ENCODE results near the gene PLA2G4B. TPM values are rescaled to one million over a fixed set of nuclear protein-coding genes. Genes with fewer than 3 reads are reported as not detected.

The PLA2G4B gene
- total and polyA plus RNA-seq, 2 donors = 1.9 to 45.4 TPM

DNA sequence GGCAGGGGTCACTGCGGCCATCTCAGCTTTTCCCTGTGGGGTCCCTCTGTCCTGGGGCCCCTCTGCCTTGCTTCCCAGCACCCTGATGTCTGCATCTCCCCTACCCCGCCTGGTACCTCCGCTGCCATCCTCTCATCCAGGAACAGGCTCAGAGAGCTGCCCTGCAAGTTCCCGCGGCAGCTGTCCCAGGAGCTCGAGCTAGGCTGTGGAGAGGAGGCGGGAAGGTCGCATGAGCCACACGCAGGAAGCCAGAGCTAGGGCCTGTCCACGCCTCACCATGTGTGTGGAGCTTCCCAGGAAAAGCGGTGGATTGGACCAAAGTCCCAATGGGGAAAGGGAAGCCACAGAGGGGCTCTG, 12.5 kb downstream of the PLA2G4B start:
- 65% methylated on average over 11 of the region's 11 CpGs for WGBS

DNA sequence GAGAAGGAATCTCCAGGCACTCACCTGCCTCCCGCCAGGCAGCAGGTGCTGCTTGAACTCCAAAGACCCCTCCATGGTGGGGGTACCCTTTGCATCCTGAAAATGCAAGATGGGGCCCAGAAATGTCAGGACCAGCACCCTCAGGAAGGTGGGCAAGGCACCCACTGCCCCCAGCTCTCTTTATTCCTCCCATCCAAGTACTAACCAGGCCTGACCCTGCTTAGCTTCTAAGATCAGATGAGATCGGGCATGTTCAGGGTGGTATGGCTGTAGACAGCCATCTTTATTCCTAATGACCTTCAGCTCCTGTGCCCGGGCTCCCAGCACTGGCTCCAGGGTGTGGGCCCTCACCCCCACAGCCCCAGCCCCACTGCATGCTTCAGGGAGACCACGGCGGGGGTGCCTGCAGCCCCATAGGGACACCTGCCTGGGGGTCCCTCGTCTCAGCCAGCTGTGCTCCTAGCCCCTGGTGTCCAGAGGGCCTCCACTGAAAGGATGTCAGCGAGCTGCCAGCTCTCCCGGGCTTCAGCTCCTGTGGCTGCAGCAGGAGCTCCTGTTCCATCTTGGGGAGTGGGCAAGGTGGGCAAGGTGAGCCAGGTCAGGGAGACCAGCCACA, 13.2 kb downstream of the PLA2G4B start:
- H3K4me1 ChIP-seq (ENCODE audit: control insufficient read depth in 2 of 2, insufficient read depth in 2 of 2, low read length in 2 of 2) = peaks cover 0 to 10% of the 10 kb centered on the region in 2 donors
- H3K27ac ChIP-seq (ENCODE audit: low read depth in 1 of 2, low read length in 1 of 2) = no peak overlapping the region
- peaks cover 0 to 2% of the 10 kb centered on the region in 2 donors for H3K27me3 ChIP-seq (ENCODE audit: control insufficient read depth in 2 of 2, insufficient read depth in 1 of 2, low read length in 1 of 2)
- DNase-seq (ENCODE audit: low read depth in 6 of 9, low spot score in 9 of 9) = no peak
- 91% methylated on average over 8 of the region's 8 CpGs for WGBS
- no peak overlapping the region for H3K4me3 ChIP-seq (ENCODE audit: low read length in 2 of 2)
- peaks cover 14 to 25% of the 10 kb centered on the region in 2 donors for H3K36me3 ChIP-seq (ENCODE audit: control insufficient read depth in 2 of 2, insufficient read depth in 2 of 2, low read length in 1 of 2)
- no peaks in the 10 kb centered on the region for H3K9me3 ChIP-seq (ENCODE audit: control insufficient read depth in 2 of 2, insufficient read depth in 1 of 2, low read length in 1 of 2)

More for the DNA sequence above, 12.5 kb downstream of the PLA2G4B start:
- H3K4me3 ChIP-seq (ENCODE audit: low read length in 2 of 2) = no peak overlapping the region
- peaks cover 18 to 32% of the 10 kb centered on the region in 2 donors for H3K36me3 ChIP-seq (ENCODE audit: control insufficient read depth in 2 of 2, insufficient read depth in 2 of 2, low read length in 1 of 2)
- peaks cover 0 to 7% of the 10 kb centered on the region in 2 donors for H3K4me1 ChIP-seq (ENCODE audit: control insufficient read depth in 2 of 2, insufficient read depth in 2 of 2, low read length in 2 of 2)
- no peaks in the 10 kb centered on the region for H3K9me3 ChIP-seq (ENCODE audit: control insufficient read depth in 2 of 2, insufficient read depth in 1 of 2, low read length in 1 of 2)
- peaks cover 0 to 2% of the 10 kb centered on the region in 2 donors for H3K27me3 ChIP-seq (ENCODE audit: control insufficient read depth in 2 of 2, insufficient read depth in 1 of 2, low read length in 1 of 2)
- H3K27ac ChIP-seq (ENCODE audit: low read depth in 1 of 2, low read length in 1 of 2) = no peak overlapping the region
- DNase-seq (ENCODE audit: low read depth in 6 of 9, low spot score in 9 of 9) = no peak

DNA sequence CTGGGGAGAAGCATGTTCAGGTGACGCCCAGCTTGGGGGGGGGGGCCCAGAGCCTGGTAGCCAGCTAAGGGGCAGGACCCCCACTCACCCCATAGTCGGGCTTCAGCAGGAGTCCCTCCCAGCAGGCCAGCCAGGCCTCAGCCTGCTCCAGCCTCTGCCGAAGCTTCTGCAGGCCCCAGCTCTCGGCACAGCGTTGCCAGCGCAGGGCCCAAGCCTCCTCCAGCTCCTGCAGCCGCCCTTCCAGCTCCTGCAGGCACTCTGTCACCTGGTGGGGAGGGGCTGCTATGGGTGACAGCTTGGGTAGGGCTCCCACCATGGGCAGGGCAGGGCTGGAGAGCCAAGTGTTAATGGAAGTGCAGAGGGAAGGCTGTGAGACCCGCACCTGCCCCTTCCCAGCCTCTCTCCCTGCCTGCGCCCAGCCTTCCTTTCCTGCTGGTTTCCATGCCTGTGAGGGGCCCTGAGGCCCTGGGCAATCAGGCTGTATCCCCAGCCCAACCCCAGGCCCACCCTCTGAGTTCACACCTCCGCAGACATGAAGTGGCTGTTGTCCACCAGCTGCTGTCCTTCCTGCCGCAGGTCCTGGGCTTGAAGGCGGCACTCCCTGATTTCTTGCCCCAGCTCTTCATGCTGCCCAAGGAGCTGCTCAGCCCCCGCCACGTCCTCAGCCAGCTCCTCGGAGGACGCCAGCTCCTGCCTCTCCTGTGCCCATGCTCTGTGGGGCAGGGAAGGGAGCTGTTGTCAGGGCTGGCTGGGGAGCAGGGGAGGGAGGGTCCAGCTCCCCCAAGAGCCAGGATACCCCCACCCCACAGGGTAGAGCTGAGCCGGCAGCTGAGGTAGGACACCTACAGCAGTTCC, 14.3 kb downstream of the PLA2G4B start:
- peaks cover 5 to 14% of the 10 kb centered on the region in 2 donors for H3K36me3 ChIP-seq (ENCODE audit: control insufficient read depth in 2 of 2, insufficient read depth in 2 of 2, low read length in 1 of 2)
- peaks cover 0 to 10% of the 10 kb centered on the region in 2 donors for H3K4me1 ChIP-seq (ENCODE audit: control insufficient read depth in 2 of 2, insufficient read depth in 2 of 2, low read length in 2 of 2)
- H3K9me3 ChIP-seq (ENCODE audit: control insufficient read depth in 2 of 2, insufficient read depth in 1 of 2, low read length in 1 of 2) = no peaks in the 10 kb centered on the region
- H3K27ac ChIP-seq (ENCODE audit: low read depth in 1 of 2, low read length in 1 of 2) = no peak overlapping the region
- peaks cover 0 to 2% of the 10 kb centered on the region in 2 donors for H3K27me3 ChIP-seq (ENCODE audit: control insufficient read depth in 2 of 2, insufficient read depth in 1 of 2, low read length in 1 of 2)
- DNase-seq (ENCODE audit: low read depth in 6 of 9, low spot score in 9 of 9) = no peak
- WGBS = 94% methylated on average over 17 of the region's 17 CpGs
- H3K4me3 ChIP-seq (ENCODE audit: low read length in 2 of 2) = no peak overlapping the region

DNA sequence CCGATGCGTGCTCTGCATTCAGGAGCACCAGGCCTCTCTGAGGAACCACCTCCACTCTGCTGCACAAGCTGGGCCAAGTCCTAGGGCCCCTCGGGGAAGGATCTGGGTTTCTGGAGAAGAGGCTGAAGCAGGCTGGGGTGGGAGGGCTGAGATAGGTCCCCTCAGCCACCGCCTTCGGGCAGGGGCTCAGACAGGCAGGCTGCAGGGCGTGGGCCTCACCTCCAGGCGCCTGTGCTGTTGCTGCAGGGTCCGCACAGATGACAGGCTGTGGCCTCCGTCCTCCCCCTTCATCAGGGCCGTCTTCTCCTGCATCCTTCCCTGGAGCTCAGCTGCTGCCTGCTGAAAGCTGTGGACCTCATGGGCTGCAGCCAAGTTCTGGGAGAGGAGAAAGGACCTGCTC, 15.2 kb downstream of the PLA2G4B start:
- 95% methylated on average over 10 of the region's 10 CpGs for WGBS
- H3K4me1 ChIP-seq (ENCODE audit: control insufficient read depth in 2 of 2, insufficient read depth in 2 of 2, low read length in 2 of 2) = peaks cover 0 to 10% of the 10 kb centered on the region in 2 donors
- peaks cover 0 to 2% of the 10 kb centered on the region in 2 donors for H3K27me3 ChIP-seq (ENCODE audit: control insufficient read depth in 2 of 2, insufficient read depth in 1 of 2, low read length in 1 of 2)
- peaks cover 0 to 6% of the 10 kb centered on the region in 2 donors for H3K36me3 ChIP-seq (ENCODE audit: control insufficient read depth in 2 of 2, insufficient read depth in 2 of 2, low read length in 1 of 2)
- H3K27ac ChIP-seq (ENCODE audit: low read depth in 1 of 2, low read length in 1 of 2) = no peak overlapping the region
- no peaks in the 10 kb centered on the region for H3K9me3 ChIP-seq (ENCODE audit: control insufficient read depth in 2 of 2, insufficient read depth in 1 of 2, low read length in 1 of 2)
- H3K4me3 ChIP-seq (ENCODE audit: low read length in 2 of 2) = no peak overlapping the region
- no peak for DNase-seq (ENCODE audit: low read depth in 6 of 9, low spot score in 9 of 9)

DNA sequence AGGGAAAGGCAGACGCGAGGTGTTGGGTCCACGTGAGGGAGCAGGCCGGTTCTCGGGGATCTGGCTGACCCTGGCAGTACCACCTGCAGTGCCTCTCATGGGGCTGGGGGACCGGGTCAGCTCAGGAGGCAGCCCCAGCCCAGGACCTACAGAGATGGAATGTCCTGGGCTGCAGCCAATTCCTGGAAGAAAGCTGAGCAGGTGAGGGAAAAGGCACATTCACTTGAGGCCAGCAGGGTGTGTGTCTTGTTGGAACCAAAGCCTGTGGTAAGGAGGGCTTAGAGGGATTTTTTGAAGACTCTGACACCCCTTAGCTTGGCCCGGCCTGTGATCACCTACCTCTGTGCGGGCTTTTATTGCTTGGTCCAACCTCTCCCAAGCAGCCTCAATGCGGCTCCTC, 15.8 kb downstream of the PLA2G4B start:
- Histone ChIP-seq H3K4me3 (ENCODE audit: low read length in 2 of 2) (no peak overlapping the region), H3K9me3 (ENCODE audit: control insufficient read depth in 2 of 2, insufficient read depth in 1 of 2, low read length in 1 of 2) (no peaks in the 10 kb centered on the region), H3K36me3 (ENCODE audit: control insufficient read depth in 2 of 2, insufficient read depth in 2 of 2, low read length in 1 of 2) (no peaks in the 10 kb centered on the region), H3K27me3 (ENCODE audit: control insufficient read depth in 2 of 2, insufficient read depth in 1 of 2, low read length in 1 of 2) (peaks cover 0 to 2% of the 10 kb centered on the region in 2 donors), H3K27ac (ENCODE audit: low read depth in 1 of 2, low read length in 1 of 2) (no peak overlapping the region), H3K4me1 (ENCODE audit: control insufficient read depth in 2 of 2, insufficient read depth in 2 of 2, low read length in 2 of 2) (peaks cover 0 to 10% of the 10 kb centered on the region in 2 donors)
- no peak for DNase-seq (ENCODE audit: low read depth in 6 of 9, low spot score in 9 of 9)
- WGBS = 97% methylated on average over 9 of the region's 9 CpGs

DNA sequence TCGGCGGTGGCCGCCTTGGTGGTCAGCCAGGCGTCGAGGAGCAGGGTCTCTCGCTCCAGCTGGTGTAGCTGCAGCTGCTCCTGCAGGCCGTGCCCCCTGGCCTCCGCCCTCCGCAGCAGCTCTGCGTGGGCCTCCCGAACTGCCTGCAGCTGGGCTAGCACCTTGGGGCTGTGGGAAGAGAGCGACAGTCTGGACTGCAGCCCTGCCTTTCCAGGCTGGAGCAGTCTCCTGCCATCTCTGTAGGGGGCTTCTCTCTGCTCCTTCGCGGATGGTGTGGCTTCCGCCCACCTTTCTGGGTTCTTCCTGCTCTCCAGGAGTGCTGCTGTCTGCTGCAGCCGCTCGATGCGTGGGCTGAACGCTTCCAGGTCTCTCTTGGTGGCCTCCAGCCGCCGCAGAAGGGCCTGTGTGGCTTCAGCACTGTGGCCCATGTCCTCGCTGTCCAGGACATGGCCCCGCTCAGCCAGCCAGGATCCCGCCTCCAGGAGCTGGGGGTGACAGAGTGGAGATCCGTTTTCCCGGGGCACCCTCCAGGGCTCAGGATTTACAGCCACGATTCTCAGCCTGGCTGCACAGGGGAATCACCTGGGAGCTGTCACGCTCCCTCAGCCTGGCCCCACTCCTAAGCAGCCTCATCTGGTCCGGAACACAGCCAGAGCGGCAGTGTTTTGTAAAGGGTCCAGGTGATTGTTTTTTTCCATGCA, 16.8 kb downstream of the PLA2G4B start:
- no peak for DNase-seq (ENCODE audit: low read depth in 6 of 9, low spot score in 9 of 9)
- H3K36me3 ChIP-seq (ENCODE audit: control insufficient read depth in 2 of 2, insufficient read depth in 2 of 2, low read length in 1 of 2) = no peaks in the 10 kb centered on the region

DNA sequence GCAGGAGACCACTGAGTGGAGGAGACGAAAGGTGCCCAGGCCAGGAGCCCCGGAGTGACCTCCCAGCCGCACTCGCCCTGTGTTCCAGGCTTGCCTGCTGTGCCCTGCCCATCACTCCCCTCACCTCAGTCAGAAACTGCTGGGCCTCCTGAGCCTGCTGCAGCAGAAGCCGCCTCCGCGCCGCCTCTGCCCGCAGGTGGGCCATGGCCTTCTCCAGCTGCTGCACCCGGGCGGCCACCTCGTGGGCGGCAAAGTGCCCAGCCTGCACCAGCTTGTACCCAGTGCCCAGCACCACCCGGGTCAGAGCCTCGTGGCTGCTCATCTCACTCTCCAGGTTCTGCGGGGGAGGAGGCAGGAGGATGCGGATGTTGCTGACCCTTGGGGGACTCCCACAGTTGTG, 17.6 kb downstream of the PLA2G4B start:
- no peaks in the 10 kb centered on the region for H3K27me3 ChIP-seq (ENCODE audit: control insufficient read depth in 2 of 2, insufficient read depth in 1 of 2, low read length in 1 of 2)
- no peaks in the 10 kb centered on the region for H3K9me3 ChIP-seq (ENCODE audit: control insufficient read depth in 2 of 2, insufficient read depth in 1 of 2, low read length in 1 of 2)
- peaks cover 2 to 18% of the 10 kb centered on the region in 2 donors for H3K4me1 ChIP-seq (ENCODE audit: control insufficient read depth in 2 of 2, insufficient read depth in 2 of 2, low read length in 2 of 2)
- no peak overlapping the region for H3K27ac ChIP-seq (ENCODE audit: low read depth in 1 of 2, low read length in 1 of 2)
- no peak overlapping the region for H3K4me3 ChIP-seq (ENCODE audit: low read length in 2 of 2)
- no peaks in the 10 kb centered on the region for H3K36me3 ChIP-seq (ENCODE audit: control insufficient read depth in 2 of 2, insufficient read depth in 2 of 2, low read length in 1 of 2)
- no peak for DNase-seq (ENCODE audit: low read depth in 6 of 9, low spot score in 9 of 9)
- 96% methylated on average over 17 of the region's 17 CpGs for WGBS

More for the DNA sequence above, 16.8 kb downstream of the PLA2G4B start:
- H3K4me3 ChIP-seq (ENCODE audit: low read length in 2 of 2) = no peak overlapping the region
- H3K27me3 ChIP-seq (ENCODE audit: control insufficient read depth in 2 of 2, insufficient read depth in 1 of 2, low read length in 1 of 2) = peaks cover 0 to 2% of the 10 kb centered on the region in 2 donors
- H3K27ac ChIP-seq (ENCODE audit: low read depth in 1 of 2, low read length in 1 of 2) = no peak overlapping the region
- 94% methylated on average over 30 of the region's 30 CpGs for WGBS
- H3K4me1 ChIP-seq (ENCODE audit: control insufficient read depth in 2 of 2, insufficient read depth in 2 of 2, low read length in 2 of 2) = peaks cover 2 to 18% of the 10 kb centered on the region in 2 donors
- H3K9me3 ChIP-seq (ENCODE audit: control insufficient read depth in 2 of 2, insufficient read depth in 1 of 2, low read length in 1 of 2) = no peaks in the 10 kb centered on the region

DNA sequence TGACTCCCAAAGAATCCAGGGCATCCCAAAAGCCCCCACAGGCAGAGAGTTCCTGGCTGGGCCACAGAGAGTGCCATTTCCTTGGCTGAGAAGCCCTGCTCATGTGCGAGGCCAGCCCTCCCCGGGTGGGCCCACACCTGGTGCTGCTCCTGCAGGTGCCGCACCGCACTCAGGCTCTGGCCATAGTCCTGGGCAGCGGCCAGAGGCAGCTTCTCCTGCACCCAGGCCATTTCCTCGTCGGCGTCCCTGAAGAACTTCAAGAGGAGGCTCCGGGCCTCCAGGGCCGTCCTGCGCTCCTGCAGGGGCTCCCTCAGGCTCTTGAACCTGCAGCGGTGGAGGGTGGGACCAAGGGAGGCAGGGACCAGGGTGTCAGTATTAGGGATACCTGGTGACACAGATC, 18.1 kb downstream of the PLA2G4B start:
- no peak for DNase-seq (ENCODE audit: low read depth in 6 of 9, low spot score in 9 of 9)
- Histone ChIP-seq H3K9me3 (ENCODE audit: control insufficient read depth in 2 of 2, insufficient read depth in 1 of 2, low read length in 1 of 2) (no peaks in the 10 kb centered on the region), H3K36me3 (ENCODE audit: control insufficient read depth in 2 of 2, insufficient read depth in 2 of 2, low read length in 1 of 2) (no peaks in the 10 kb centered on the region), H3K27ac (ENCODE audit: low read depth in 1 of 2, low read length in 1 of 2) (no peak overlapping the region), H3K4me1 (ENCODE audit: control insufficient read depth in 2 of 2, insufficient read depth in 2 of 2, low read length in 2 of 2) (peaks cover 2 to 18% of the 10 kb centered on the region in 2 donors), H3K4me3 (ENCODE audit: low read length in 2 of 2) (no peak overlapping the region), H3K27me3 (ENCODE audit: control insufficient read depth in 2 of 2, insufficient read depth in 1 of 2, low read length in 1 of 2) (no peaks in the 10 kb centered on the region)
- WGBS = 95% methylated on average over 12 of the region's 12 CpGs

DNA sequence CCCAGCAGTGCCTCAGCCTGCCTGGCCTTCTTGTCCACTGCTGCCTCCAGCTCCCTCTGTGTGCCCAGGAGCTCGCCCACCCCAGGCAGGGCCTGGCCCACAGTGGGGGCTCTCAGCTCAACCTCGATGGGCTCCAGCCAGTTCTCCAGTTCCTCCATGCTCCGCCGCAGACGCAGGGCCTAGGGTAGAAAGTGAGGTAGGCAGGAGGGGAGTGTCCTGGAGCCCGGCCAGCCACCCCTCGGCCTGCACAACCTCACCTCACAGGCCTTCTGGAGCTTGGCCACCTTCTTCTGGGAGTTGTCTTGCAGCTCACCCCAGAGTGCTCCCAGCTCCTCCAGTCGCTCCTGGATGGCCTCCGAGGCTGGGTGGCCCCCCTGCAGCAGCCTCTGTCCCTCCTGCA, 18.7 kb downstream of the PLA2G4B start:
- Histone ChIP-seq H3K9me3 (ENCODE audit: control insufficient read depth in 2 of 2, insufficient read depth in 1 of 2, low read length in 1 of 2) (no peaks in the 10 kb centered on the region), H3K36me3 (ENCODE audit: control insufficient read depth in 2 of 2, insufficient read depth in 2 of 2, low read length in 1 of 2) (no peaks in the 10 kb centered on the region), H3K4me3 (ENCODE audit: low read length in 2 of 2) (no peak overlapping the region), H3K27me3 (ENCODE audit: control insufficient read depth in 2 of 2, insufficient read depth in 1 of 2, low read length in 1 of 2) (no peaks in the 10 kb centered on the region), H3K27ac (ENCODE audit: low read depth in 1 of 2, low read length in 1 of 2) (no peak overlapping the region), H3K4me1 (ENCODE audit: control insufficient read depth in 2 of 2, insufficient read depth in 2 of 2, low read length in 2 of 2) (peaks cover 2 to 18% of the 10 kb centered on the region in 2 donors)
- WGBS = 94% methylated on average over 9 of the region's 9 CpGs
- DNase-seq (ENCODE audit: low read depth in 6 of 9, low spot score in 9 of 9) = no peak

Data from thymus (tissue), 11 donors.